ENCODE results near the gene TRIO. TPM values are rescaled to one million over a fixed set of nuclear protein-coding genes. Genes with fewer than 3 reads are reported as not detected.

Gene TRIO
- total and polyA plus RNA-seq, 5 experiments from 2014 or later = 0.69 to 8.3 (median 4.0) TPM; not detected in 1

- Mint-ChIP-seq H3K27me3 (peaks cover 0 to 6% (median 0%) of the 10 kb centered on the region in 5 donors), H3K27ac (no peak overlapping the region)
These were observed 103.9 kb downstream of the TRIO start for GRCh38 chr5:14247054-14247386.

DNA sequence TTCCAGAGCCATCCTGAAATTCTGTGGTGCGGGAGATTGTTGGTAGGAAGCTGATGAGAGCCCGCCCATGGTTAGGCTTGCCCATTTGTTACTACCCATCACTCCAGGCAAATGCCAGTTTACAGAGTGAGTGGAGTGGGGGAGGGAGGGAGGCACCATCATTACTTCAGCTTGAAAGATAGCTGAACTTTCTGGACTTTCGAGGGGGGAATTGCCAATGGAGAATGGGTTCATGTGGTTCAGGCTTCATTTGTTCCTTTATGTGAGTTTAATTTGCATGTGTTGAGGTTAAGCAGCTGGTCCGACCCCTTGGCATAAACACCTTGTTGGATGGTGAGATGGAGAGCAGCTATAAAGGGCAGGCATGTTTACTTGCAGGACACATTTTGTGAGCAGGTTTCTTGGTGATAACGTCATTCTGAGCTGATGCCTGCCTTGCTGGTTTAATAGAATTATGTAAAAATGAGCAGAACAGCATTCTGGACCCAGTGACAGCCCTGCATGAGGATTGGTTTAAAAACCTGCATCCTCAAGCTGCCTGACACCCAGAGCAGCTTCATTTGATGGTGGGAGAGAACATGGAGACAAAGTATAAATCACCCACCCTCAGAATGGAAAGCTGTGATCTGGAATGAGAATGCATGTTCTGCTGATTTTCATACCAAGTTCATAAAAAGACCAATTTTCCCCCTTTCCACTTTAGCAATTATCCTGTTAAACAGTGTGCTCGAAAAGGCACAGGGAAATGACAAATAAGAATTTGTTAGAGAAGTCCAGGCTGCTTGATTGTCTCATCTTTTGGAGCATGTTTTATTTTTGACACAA lies 106.3 kb downstream of the TRIO start:
- Mint-ChIP-seq H3K4me3 (no peak overlapping the region), H3K9me3 (no peaks in the 10 kb centered on the region), H3K27ac (no peak overlapping the region), H3K36me3 (no peaks in the 10 kb centered on the region), H3K4me1 (peaks cover 0 to 19% (median 1%) of the 10 kb centered on the region in 4 donors), H3K27me3 (peaks cover 0 to 6% (median 0%) of the 10 kb centered on the region in 5 donors)
- DNase-seq (no peak), ATAC-seq (no peak)
- POLR2A ChIA-PET = no interaction called here

More at GRCh38 chr5:14247054-14247386, 103.9 kb downstream of the TRIO start:
- peaks cover 0 to 17% (median 1%) of the 10 kb centered on the region in 4 donors for H3K4me1 Mint-ChIP-seq
- DNase-seq = no peak
- ATAC-seq = no peak
- no peak overlapping the region for H3K4me3 Mint-ChIP-seq
- H3K9me3 Mint-ChIP-seq = no peaks in the 10 kb centered on the region
- no peaks in the 10 kb centered on the region for H3K36me3 Mint-ChIP-seq
- POLR2A ChIA-PET = no interaction called here

DNA sequence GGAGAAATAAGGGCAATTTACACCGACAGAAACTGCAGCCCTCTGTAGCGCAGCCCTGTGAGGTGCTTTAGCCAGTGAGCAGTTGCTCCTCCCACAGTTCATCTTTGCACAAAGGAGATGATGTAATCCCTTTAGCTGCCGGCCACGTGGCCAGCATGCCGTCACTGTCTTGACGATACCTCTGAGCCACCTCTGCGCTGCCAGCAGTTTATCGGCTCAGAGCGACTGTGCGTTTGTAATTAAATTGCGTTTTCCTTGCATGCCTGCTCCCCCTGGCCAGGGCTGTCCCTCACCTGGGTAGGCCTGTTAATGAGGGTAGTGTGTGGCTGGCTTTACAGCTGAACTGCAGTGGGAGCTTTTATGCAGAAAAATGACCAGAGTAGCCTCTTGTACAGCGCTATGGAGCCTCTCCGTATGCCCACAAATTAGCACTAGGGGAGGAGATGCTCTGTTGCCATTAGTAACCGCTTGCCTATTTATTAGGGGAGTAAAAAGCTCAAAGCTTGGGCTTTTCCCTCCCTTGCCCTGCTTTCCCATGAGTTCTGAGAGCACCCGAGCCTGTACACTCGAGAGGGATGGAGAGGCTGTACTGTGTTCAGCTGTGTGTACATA lies 107.0 kb downstream of the TRIO start:
- ATAC-seq (no peak), DNase-seq (no peak)
- Mint-ChIP-seq H3K36me3 (no peaks in the 10 kb centered on the region), H3K4me3 (no peak overlapping the region), H3K27ac (no peak overlapping the region), H3K9me3 (peaks cover 0 to 3% (median 0%) of the 10 kb centered on the region in 9 donors), H3K27me3 (peaks cover 0 to 6% (median 0%) of the 10 kb centered on the region in 5 donors), H3K4me1 (peaks cover 0 to 19% (median 1%) of the 10 kb centered on the region in 4 donors)
- POLR2A ChIA-PET = no interaction called here

GRCh38 chr5:14250748-14251701 lies 107.9 kb downstream of the TRIO start:
- H3K27ac Mint-ChIP-seq = no peak overlapping the region
- ATAC-seq = no peak
- H3K36me3 Mint-ChIP-seq = no peaks in the 10 kb centered on the region
- peaks cover 0 to 6% (median 0%) of the 10 kb centered on the region in 5 donors for H3K27me3 Mint-ChIP-seq
- H3K4me1 Mint-ChIP-seq = peaks cover 0 to 19% (median 1%) of the 10 kb centered on the region in 4 donors
- peaks cover 0 to 8% (median 0%) of the 10 kb centered on the region in 9 donors for H3K9me3 Mint-ChIP-seq
- no peak for DNase-seq
- POLR2A ChIA-PET = no interaction called here
- H3K4me3 Mint-ChIP-seq = no peak overlapping the region

- peaks cover 0 to 6% (median 0%) of the 10 kb centered on the region in 5 donors for H3K27me3 Mint-ChIP-seq
- H3K4me1 Mint-ChIP-seq = peaks cover 0 to 23% (median 1%) of the 10 kb centered on the region in 4 donors
- POLR2A ChIA-PET = no interaction called here
- DNase-seq = no peak
- H3K27ac Mint-ChIP-seq = no peak overlapping the region
- ATAC-seq = no peak
- peaks cover 0 to 11% (median 2%) of the 10 kb centered on the region in 9 donors for H3K9me3 Mint-ChIP-seq
- no peak overlapping the region for H3K4me3 Mint-ChIP-seq
- no peaks in the 10 kb centered on the region for H3K36me3 Mint-ChIP-seq
These were observed 108.6 kb downstream of the TRIO start for GRCh38 chr5:14251733-14252132.

DNA sequence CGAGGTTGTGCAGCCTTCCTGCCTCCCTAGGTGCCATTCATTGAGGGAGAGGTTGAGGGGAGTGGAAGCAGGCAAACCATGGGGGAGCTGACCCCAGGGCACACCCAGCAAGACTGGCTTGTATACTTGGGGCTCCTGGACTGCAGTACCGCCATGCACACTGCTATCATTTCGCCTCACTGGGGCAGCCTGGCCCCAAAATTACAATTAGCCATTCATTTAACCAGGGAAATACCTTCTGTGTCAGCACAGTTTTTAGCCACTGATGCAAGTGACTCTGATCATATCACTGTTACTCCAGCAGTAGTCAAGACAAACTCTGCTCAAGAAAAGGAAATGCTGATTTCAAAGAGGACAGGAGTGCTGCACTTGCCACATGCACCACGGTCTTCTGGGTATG lies 109.7 kb downstream of the TRIO start:
- no peak for ATAC-seq
- Mint-ChIP-seq H3K4me3 (no peak overlapping the region), H3K9me3 (peaks cover 0 to 11% (median 2%) of the 10 kb centered on the region in 9 donors), H3K36me3 (no peaks in the 10 kb centered on the region), H3K27me3 (peaks cover 0 to 4% (median 0%) of the 10 kb centered on the region in 5 donors), H3K27ac (peak overlapping the region in 1 of 10 donors; percentile 3), H3K4me1 (peaks cover 0 to 24% (median 1%) of the 10 kb centered on the region in 4 donors)
- POLR2A ChIA-PET = no interaction called here
- DNase-seq = no peak

DNA sequence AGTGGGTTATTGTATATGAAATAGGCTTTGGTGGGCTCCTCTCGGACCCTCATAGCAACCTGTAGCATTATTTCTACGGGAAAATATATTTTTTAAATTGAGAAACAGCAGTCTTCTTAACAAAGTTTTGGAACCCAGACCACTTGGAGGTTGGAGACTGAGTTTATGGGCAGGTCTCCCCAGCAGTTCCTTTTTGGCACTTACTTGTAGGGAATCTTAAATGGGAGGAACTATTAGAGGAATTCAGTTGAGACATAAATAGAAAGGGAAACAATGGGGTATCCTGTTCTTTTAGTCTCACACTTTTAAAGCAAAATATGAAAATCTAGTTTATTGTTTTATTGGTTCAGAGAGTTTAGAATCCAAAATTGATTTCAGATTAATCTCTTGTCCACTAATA lies 111.5 kb downstream of the TRIO start:
- H3K4me1 Mint-ChIP-seq = peaks cover 0 to 25% (median 1%) of the 10 kb centered on the region in 4 donors
- peaks cover 0 to 11% (median 2%) of the 10 kb centered on the region in 9 donors for H3K9me3 Mint-ChIP-seq
- no peaks in the 10 kb centered on the region for H3K36me3 Mint-ChIP-seq
- DNase-seq (no peak), ATAC-seq (no peak)
- peaks cover 0 to 4% (median 0%) of the 10 kb centered on the region in 5 donors for H3K27me3 Mint-ChIP-seq
- no peak overlapping the region for H3K4me3 Mint-ChIP-seq
- POLR2A ChIA-PET = no interaction called here
- H3K27ac Mint-ChIP-seq = no peak overlapping the region

DNA sequence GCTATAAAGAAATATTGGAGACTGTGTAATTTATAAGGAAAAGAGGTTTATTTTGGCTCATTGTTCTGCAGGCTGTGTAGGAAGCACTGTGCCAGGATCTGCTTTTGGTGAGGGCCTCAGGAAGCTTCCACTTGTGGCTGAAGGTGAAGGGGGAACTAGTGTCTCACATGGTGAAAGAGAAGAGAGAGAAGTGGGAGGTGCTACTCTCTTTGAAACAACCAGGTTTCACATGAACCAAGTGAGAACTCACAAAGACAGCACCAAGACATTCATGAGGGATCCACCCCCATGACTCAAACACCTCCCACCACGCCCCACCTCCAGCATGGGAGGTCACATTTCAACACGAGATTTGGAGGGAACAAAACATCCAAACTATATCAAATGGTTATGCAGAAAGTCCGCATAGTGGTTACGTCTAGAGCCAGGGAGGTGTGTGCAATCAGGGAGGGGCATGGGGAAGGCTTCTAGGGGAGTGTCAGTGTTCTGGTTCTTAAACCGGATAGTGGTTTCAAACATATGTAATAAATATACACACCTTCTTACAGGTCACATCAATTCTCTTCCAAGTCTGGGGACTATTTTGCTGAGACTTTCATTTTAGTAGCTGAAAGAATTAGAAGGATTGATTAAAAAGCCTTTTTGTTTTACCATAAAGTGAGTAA lies 113.0 kb downstream of the TRIO start:
- ATAC-seq = no peak
- DNase-seq = no peak
- Mint-ChIP-seq H3K27me3 (peaks cover 0 to 4% (median 0%) of the 10 kb centered on the region in 5 donors), H3K4me1 (peaks cover 0 to 20% (median 0%) of the 10 kb centered on the region in 4 donors), H3K9me3 (peaks cover 0 to 11% (median 2%) of the 10 kb centered on the region in 9 donors), H3K27ac (no peak overlapping the region), H3K36me3 (no peaks in the 10 kb centered on the region), H3K4me3 (no peak overlapping the region)
- POLR2A ChIA-PET = no interaction called here

- no peaks in the 10 kb centered on the region for H3K36me3 Mint-ChIP-seq
- peaks cover 0 to 23% (median 0%) of the 10 kb centered on the region in 4 donors for H3K4me1 Mint-ChIP-seq
- POLR2A ChIA-PET = no interaction called here
- DNase-seq = no peak
- H3K27ac Mint-ChIP-seq = no peak overlapping the region
- peaks cover 0 to 4% (median 0%) of the 10 kb centered on the region in 5 donors for H3K27me3 Mint-ChIP-seq
- ATAC-seq = no peak
- H3K9me3 Mint-ChIP-seq = peaks cover 0 to 11% (median 2%) of the 10 kb centered on the region in 9 donors
- H3K4me3 Mint-ChIP-seq = no peak overlapping the region
These were observed 113.7 kb downstream of the TRIO start for GRCh38 chr5:14256756-14257393.

DNA sequence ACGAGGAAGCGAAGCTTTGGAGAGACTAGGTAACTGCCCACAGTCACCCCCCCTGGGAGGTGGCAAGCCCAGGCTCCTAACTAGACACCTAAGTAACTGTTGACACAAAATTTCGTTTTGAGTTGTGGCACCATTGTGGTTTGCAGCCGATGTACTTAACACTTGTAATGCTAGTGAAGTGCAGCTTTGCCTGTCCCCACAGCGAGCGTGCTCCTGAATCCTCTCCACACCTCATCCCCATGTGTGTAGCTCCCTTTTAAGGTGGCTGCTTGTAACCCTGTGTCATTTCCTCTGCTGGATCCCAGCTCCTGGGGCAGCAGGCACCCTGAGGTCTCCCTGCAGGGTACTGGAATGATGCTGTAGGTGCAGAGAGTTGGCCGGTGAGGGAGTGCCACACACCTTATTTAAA lies 114.9 kb downstream of the TRIO start:
- no peak overlapping the region for H3K27ac Mint-ChIP-seq
- H3K4me3 Mint-ChIP-seq = no peak overlapping the region
- H3K27me3 Mint-ChIP-seq = peaks cover 0 to 12% (median 0%) of the 10 kb centered on the region in 5 donors
- DNase-seq = no peak
- POLR2A ChIA-PET = no interaction called here
- no peak for ATAC-seq
- H3K4me1 Mint-ChIP-seq = peaks cover 0 to 22% (median 0%) of the 10 kb centered on the region in 4 donors
- peaks cover 0 to 11% (median 2%) of the 10 kb centered on the region in 9 donors for H3K9me3 Mint-ChIP-seq
- H3K36me3 Mint-ChIP-seq = no peaks in the 10 kb centered on the region

- no peaks in the 10 kb centered on the region for H3K36me3 Mint-ChIP-seq
- POLR2A ChIA-PET = no interaction called here
- H3K4me3 Mint-ChIP-seq = peak overlapping the region in 1 of 10 donors; percentile 12
- H3K27me3 Mint-ChIP-seq = peaks cover 0 to 14% (median 0%) of the 10 kb centered on the region in 5 donors
- DNase-seq = no peak
- ATAC-seq = no peak
- H3K9me3 Mint-ChIP-seq = peaks cover 0 to 11% (median 2%) of the 10 kb centered on the region in 9 donors
- H3K27ac Mint-ChIP-seq = peak overlapping the region in 1 of 10 donors; percentile 60
- peaks cover 0 to 25% (median 0%) of the 10 kb centered on the region in 4 donors for H3K4me1 Mint-ChIP-seq
These were observed 115.7 kb downstream of the TRIO start for GRCh38 chr5:14258840-14259239.
